HepG2 (cell line): Measurements from ENCODE around the gene BPIFB2. TPM values are rescaled to one million over a fixed set of nuclear protein-coding genes. Genes with fewer than 3 reads are reported as not detected.
A peak's percentile ranks its signal among the peaks of the same experiment; 100 is the strongest.

Experiments
- CENPT ChIP-seq: sonication (generic); formaldehyde crosslinking; IDR thresholded peaks from 2 replicates; pipeline ENCODE4 v1.8.0; 2022; ENCODE audit warnings: low read depth, mild to moderate bottlenecking, moderate library complexity, missing genetic modification reagents
- CHCHD3 ChIP-seq: sonication (generic); formaldehyde crosslinking; IDR thresholded peaks from 2 replicates; pipeline ENCODE4 v1.8.0; 2022; ENCODE audit warnings: mild to moderate bottlenecking, missing genetic modification reagents, moderate library complexity
- GABPB1 ChIP-seq: IDR thresholded peaks from 2 replicates; pipeline ENCODE4 v1.6.1; 2016; ENCODE audit warnings: mild to moderate bottlenecking, missing genetic modification reagents, moderate library complexity, missing compliant biosample characterization
- JUND ChIP-seq: sonication (generic); formaldehyde crosslinking; IDR thresholded peaks from 2 replicates; pipeline ENCODE4 v1.8.0; 2022; ENCODE audit warnings: mild to moderate bottlenecking, missing genetic modification reagents
- MAFK ChIP-seq, 2 experiments: IDR thresholded peaks in 1 of 2; conservative IDR thresholded peaks in 1 of 2; 2 replicates each; pipeline ENCODE4 v1.6.1; 2011; ENCODE audit warnings: improper control_type of control experiment in 2 of 2, low read length in 2 of 2
- MXD4 ChIP-seq: IDR thresholded peaks from 2 replicates; pipeline ENCODE4 v1.6.1; 2016; ENCODE audit warnings: mild to moderate bottlenecking, missing biosample characterization, missing genetic modification reagents
- MZF1 ChIP-seq: sonication (generic); formaldehyde crosslinking; IDR thresholded peaks from 2 replicates; pipeline ENCODE4 v1.8.1; 2023; ENCODE audit warnings: mild to moderate bottlenecking, missing genetic modification reagents, borderline replicate concordance
- PHF8 ChIP-seq: sonication (generic); formaldehyde crosslinking; IDR thresholded peaks from 2 replicates; pipeline ENCODE4 v1.5.0; 2020; ENCODE audit warnings: missing genetic modification reagents
- RARG ChIP-seq: sonication (generic); formaldehyde crosslinking; IDR thresholded peaks from 2 replicates; pipeline ENCODE4 v1.4.0; 2020; ENCODE audit warnings: low read depth, mild to moderate bottlenecking, missing genetic modification reagents
- SIN3B ChIP-seq: fragments of 150-350 bp; IDR thresholded peaks from 2 replicates; pipeline ENCODE4 v1.6.1; 2014; ENCODE audit warnings: low read length
- SP1 ChIP-seq, 2 experiments: fragments of 450-650 bp in 1 of 2; sonication (generic) in 1 of 2; formaldehyde crosslinking in 1 of 2; IDR thresholded peaks; 2 replicates each; pipeline versions ENCODE4 v1.4.0 to v1.6.1; 2016 to 2020; ENCODE audit warnings: missing genetic modification reagents in 1 of 2
- SP5 ChIP-seq: IDR thresholded peaks from 2 replicates; pipeline ENCODE4 v1.6.1; 2016; ENCODE audit warnings: low read depth, borderline replicate concordance
- STAT5B ChIP-seq: sonication (generic); formaldehyde crosslinking; IDR thresholded peaks from 2 replicates; pipeline ENCODE4 v1.4.0; 2020; ENCODE audit warnings: missing genetic modification reagents
- YY1 ChIP-seq: IDR thresholded peaks from 2 replicates; pipeline ENCODE4 v1.6.1; 2011; ENCODE audit warnings: low read length, low read depth, moderate library complexity, mild to moderate bottlenecking; ENCODE audit not compliant: insufficient read depth, insufficient replicate concordance
- ZBTB8A ChIP-seq: sonication (generic); formaldehyde crosslinking; IDR thresholded peaks from 2 replicates; pipeline ENCODE4 v1.4.0; 2020; ENCODE audit warnings: mild to moderate bottlenecking, low read depth, missing genetic modification reagents, borderline replicate concordance
- ZFP1 ChIP-seq: IDR thresholded peaks from 2 replicates; pipeline ENCODE4 v1.6.1; 2016
- ZNF24 ChIP-seq: fragments of 450-650 bp; IDR thresholded peaks from 2 replicates; pipeline ENCODE4 v1.6.1; 2017; ENCODE audit warnings: antibody characterized with exemption, mild to moderate bottlenecking
- ZNF430 ChIP-seq: sonication (generic); formaldehyde crosslinking; IDR thresholded peaks from 2 replicates; pipeline ENCODE4 v1.9.0; 2021; ENCODE audit warnings: mild to moderate bottlenecking, missing genetic modification reagents
- ZNF547 ChIP-seq: sonication (generic); formaldehyde crosslinking; IDR thresholded peaks from 2 replicates; pipeline ENCODE4 v1.5.1; 2020; ENCODE audit warnings: mild to moderate bottlenecking, missing genetic modification reagents
- ZNF598 ChIP-seq: sonication (generic); formaldehyde crosslinking; IDR thresholded peaks from 2 replicates; pipeline ENCODE4 v1.5.1; 2020; ENCODE audit warnings: mild to moderate bottlenecking, missing genetic modification reagents, borderline replicate concordance
- polyA plus RNA-seq, 8 experiments: library from polyadenylated mRNA; depleted of rRNA in 3 of 8; stranded (reverse) in 7 of 8; unstranded in 1 of 8; fragments of >200 nt; fragmentation: Illumina TruSeq in 4 of 8; extraction: Trizol in 4 of 8; gene quantifications; 2 replicates each; pipeline versions ENCODE4 v1.2.1 to v1.2.3, GENCODE V29; 2011 to 2016; ENCODE audit warnings: low read depth in 4 of 8, missing spikeins in 1 of 8, mixed read lengths in 1 of 8; ENCODE audit not compliant: insufficient read depth in 1 of 8
- total RNA-seq, 5 experiments: library from RNA; depleted of rRNA; stranded (reverse); fragments of >200 nt; fragmentation: Illumina TruSeq; extraction: Trizol; gene quantifications; 2 replicates each; pipeline ENCODE4 v1.2.3, GENCODE V29; 2016; ENCODE audit warnings: low read depth in 1 of 5
- TF ChIP-seq, protein P1 (sequence below): sonication (generic); formaldehyde crosslinking; IDR thresholded peaks from 2 replicates; pipeline ENCODE4; 2020; ENCODE audit warnings: missing genetic modification reagents, mild to moderate bottlenecking, borderline replicate concordance
- TF ChIP-seq, protein P2 (sequence below): sonication (generic); formaldehyde crosslinking; IDR thresholded peaks from 2 replicates; pipeline ENCODE4 v1.8.1; 2022; ENCODE audit warnings: mild to moderate bottlenecking, missing genetic modification reagents
- TF ChIP-seq, protein P3 (sequence below): conservative IDR thresholded peaks from 2 replicates; pipeline ENCODE4 v1.6.1; 2018; ENCODE audit warnings: missing genetic modification reagents
- TF ChIP-seq, protein P4 (sequence below): sonication (generic); formaldehyde crosslinking; IDR thresholded peaks from 2 replicates; pipeline ENCODE4 v1.8.1; 2023; ENCODE audit warnings: mild to moderate bottlenecking, moderate library complexity, missing genetic modification reagents

Gene BPIFB2
- total and polyA plus RNA-seq, 2 of the 13 experiments (the other 11 are each of a cell fraction or from before 2014, with no cell fraction given), result 54.5 to 902 TPM

DNA sequence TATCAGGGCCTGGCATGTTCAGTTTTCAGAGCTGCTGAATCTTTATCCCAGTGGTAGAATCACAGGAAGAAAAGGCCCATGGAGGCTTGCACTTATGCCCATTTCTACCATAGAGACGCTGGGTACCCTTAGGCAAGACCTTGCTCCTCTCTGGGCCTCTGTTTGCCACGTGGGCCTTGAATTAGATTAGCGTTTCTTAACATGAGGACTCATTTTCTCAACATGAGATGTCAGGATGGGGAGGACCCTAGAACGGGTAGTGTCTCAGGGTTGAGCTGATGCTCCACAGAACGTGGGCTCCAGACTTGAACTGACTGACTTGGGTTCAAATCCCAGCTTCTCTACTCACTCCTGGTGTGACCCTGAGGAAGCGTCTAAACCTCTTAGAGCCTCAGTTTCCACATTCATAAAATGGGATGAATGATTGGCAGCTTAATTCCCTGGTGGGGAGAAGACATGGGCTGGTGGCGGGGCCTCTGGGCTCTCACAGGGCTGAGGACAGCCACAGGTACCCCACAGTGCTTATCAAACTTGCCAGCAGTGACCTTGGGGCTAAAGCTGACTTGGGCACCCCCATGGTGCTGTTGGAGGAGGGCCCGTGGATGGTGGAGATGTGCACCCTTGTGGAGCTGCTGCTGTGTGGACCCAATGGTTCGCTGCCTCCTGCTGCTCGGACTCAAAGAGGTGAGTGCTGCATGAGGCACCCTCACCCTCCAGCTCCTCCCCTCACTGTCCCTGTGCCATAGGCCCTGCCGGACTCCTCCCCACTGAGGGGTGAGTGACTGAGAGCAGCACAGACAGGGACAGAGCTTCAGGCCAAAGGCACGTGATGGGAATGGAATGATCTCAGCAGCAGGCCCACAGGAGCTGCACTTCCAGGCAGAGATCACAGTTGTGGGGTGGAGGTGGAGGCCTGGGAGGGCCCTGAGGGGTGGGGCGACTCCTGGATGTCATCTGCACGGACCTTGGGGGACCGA lies 31.5 kb upstream of the BPIFB2 start (continued):
- TF ChIP-seq CHCHD3 (CRISPR knock-in tag) (no peak), STAT5B (no peak), ZNF430 (CRISPR knock-in tag) (no peak), ZNF24 (no peak), SP5 (peak; percentile 91), ZNF598 (no peak), JUND (CRISPR knock-in tag) (0 out of 2 replicates have a peak, but pooled peaks have one; percentile 15), SP1 (IDR thresholded peaks at IDR 0.05) (no peak), SP1 (CRISPR knock-in tag; IDR thresholded peaks at IDR 0.05) (peak; percentile 33; the same call in 1 of the 2 replicates), MXD4 (CRISPR knock-in tag) (no peak), RARG (CRISPR knock-in tag) (no peak), YY1 (no peak), ZBTB8A (no peak), CENPT (CRISPR knock-in tag) (no peak), ZFP1 (CRISPR knock-in tag) (no peak), MAFK (conservative IDR thresholded peaks at IDR 0.05 in 1 of 2, IDR thresholded peaks at IDR 0.05 in 1 of 2; ENCODE audit: low read length in 2 of 2) (no peak), MZF1 (CRISPR knock-in tag) (no peak), PHF8 (CRISPR knock-in tag) (no peak), SIN3B (no peak), ZNF547 (CRISPR knock-in tag) (0 out of 2 replicates have a peak, but pooled peaks have one; percentile 41), GABPB1 (CRISPR knock-in tag) (0 out of 2 replicates have a peak, but pooled peaks have one; percentile 25)
- TF ChIP-seq, protein P1, sequence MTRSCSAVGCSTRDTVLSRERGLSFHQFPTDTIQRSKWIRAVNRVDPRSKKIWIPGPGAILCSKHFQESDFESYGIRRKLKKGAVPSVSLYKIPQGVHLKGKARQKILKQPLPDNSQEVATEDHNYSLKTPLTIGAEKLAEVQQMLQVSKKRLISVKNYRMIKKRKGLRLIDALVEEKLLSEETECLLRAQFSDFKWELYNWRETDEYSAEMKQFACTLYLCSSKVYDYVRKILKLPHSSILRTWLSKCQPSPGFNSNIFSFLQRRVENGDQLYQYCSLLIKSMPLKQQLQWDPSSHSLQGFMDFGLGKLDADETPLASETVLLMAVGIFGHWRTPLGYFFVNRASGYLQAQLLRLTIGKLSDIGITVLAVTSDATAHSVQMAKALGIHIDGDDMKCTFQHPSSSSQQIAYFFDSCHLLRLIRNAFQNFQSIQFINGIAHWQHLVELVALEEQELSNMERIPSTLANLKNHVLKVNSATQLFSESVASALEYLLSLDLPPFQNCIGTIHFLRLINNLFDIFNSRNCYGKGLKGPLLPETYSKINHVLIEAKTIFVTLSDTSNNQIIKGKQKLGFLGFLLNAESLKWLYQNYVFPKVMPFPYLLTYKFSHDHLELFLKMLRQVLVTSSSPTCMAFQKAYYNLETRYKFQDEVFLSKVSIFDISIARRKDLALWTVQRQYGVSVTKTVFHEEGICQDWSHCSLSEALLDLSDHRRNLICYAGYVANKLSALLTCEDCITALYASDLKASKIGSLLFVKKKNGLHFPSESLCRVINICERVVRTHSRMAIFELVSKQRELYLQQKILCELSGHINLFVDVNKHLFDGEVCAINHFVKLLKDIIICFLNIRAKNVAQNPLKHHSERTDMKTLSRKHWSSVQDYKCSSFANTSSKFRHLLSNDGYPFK (CRISPR knock-in tag), result no peak; the same call in 1 of the 2 replicates
- TF ChIP-seq, protein P2, sequence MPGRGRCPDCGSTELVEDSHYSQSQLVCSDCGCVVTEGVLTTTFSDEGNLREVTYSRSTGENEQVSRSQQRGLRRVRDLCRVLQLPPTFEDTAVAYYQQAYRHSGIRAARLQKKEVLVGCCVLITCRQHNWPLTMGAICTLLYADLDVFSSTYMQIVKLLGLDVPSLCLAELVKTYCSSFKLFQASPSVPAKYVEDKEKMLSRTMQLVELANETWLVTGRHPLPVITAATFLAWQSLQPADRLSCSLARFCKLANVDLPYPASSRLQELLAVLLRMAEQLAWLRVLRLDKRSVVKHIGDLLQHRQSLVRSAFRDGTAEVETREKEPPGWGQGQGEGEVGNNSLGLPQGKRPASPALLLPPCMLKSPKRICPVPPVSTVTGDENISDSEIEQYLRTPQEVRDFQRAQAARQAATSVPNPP (CRISPR knock-in tag), result no peak
- TF ChIP-seq, protein P3, sequence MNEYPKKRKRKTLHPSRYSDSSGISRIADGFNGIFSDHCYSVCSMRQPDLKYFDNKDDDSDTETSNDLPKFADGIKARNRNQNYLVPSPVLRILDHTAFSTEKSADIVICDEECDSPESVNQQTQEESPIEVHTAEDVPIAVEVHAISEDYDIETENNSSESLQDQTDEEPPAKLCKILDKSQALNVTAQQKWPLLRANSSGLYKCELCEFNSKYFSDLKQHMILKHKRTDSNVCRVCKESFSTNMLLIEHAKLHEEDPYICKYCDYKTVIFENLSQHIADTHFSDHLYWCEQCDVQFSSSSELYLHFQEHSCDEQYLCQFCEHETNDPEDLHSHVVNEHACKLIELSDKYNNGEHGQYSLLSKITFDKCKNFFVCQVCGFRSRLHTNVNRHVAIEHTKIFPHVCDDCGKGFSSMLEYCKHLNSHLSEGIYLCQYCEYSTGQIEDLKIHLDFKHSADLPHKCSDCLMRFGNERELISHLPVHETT, result no peak
- TF ChIP-seq, protein P4, sequence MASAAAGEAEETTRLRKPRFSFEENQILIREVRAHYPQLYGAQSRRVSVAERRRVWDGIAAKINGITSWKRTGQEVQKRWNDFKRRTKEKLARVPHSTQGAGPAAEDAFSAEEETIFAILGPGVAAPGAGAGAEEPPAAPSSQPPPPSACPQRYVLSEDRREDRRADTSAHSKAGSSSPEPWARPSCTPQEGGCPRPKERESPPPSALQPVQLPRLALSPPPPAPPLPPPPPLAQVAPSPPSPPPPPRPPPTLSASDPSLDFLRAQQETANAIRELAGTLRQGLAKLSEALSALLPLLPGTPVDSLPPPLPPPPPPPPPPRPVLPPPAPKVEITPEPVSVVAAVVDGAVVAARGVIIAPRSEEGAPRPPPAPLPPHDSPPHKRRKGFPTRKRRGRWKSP (CRISPR knock-in tag), result no peak
